Adipose tissue (tissue), 3 donors: ENCODE measurements around the gene SPATA31D4. TPM values are rescaled to one million over a fixed set of nuclear protein-coding genes. Genes with fewer than 3 reads are reported as not detected.
"Not testable (repeated sequence)": the region's sequence is repeated elsewhere in the genome, so short reads cannot be mapped to it uniquely, and the experiment has no call there.

ENCODE experiments used
- H3K27ac ChIP-seq: one replicate; pipeline ENCODE4 v1.5.1; 2013; ENCODE audit warnings: low read depth, low read length
- WGBS, 3 donors: extraction: QIAGEN DNeasy Blood & Tissue Kit; methylation state at CpG; one replicate each; pipeline ENCODE4 v1.1.7; 2013; 5-methylcytosine and 5-hydroxymethylcytosine counted together
- polyA plus RNA-seq, 3 donors: library from polyadenylated mRNA; stranded (reverse); fragments of 200-250 nt; gene quantifications; one replicate each; pipeline ENCODE4 v1.2.3, GENCODE V29; 2013
- donor health status: healthy with polysubstance abuse.
- donor health status: Bipolar disorder and iron deficiency.
- donor health status: healthy.

The SPATA31D4 gene
- polyA plus RNA-seq, result not detected

GRCh38 chr9:81928305-81928704 lies at the start of gene SPATA31D4:
Gene SPATA31D4 (plus strand): TSS chr9:81928428. CDS start chr9:81928514, 86 bp downstream.
- not testable (repeated sequence) for H3K27ac ChIP-seq
- WGBS, 3 donors, result no CpG with 5 or more reads among the region's 3 CpGs

- 50 to 91% (median 85%) methylated on average over 2 of the region's 2 CpGs for WGBS, 3 donors
- no peak overlapping the region for H3K27ac ChIP-seq
These were observed 49.7 kb upstream of the SPATA31D4 start for GRCh38 chr9:81878530-81878929.

GRCh38 chr9:81879501-81879916 lies 48.7 kb upstream of the SPATA31D4 start:
- no peak overlapping the region for H3K27ac ChIP-seq
- 26 to 37% (median 31%) methylated on average over 4 of the region's 4 CpGs for WGBS, 3 donors

- WGBS, 3 donors, result 53 to 71% (median 57%) methylated on average over 2 of the region's 2 CpGs
These were observed 42.6 kb upstream of the SPATA31D4 start for GRCh38 chr9:81885602-81886001.

GRCh38 chr9:81886665-81887064 lies 41.6 kb upstream of the SPATA31D4 start:
- 81 to 84% (median 83%) methylated on average over 1 of the region's 1 CpG for WGBS, 3 donors
- no peak overlapping the region for H3K27ac ChIP-seq

More at GRCh38 chr9:81885602-81886001, 42.6 kb upstream of the SPATA31D4 start:
- H3K27ac ChIP-seq, result no peak overlapping the region

- 79 to 87% (median 87%) methylated on average over 3 of the region's 3 CpGs for WGBS, 3 donors
These were observed 38.1 kb upstream of the SPATA31D4 start for GRCh38 chr9:81890104-81890503.

GRCh38 chr9:81892440-81892839 lies 35.8 kb upstream of the SPATA31D4 start:
- H3K27ac ChIP-seq, result no peak overlapping the region
- 91 to 98% (median 95%) methylated on average over 1 of the region's 1 CpG for WGBS, 3 donors

More at GRCh38 chr9:81890104-81890503, 38.1 kb upstream of the SPATA31D4 start:
- no peak overlapping the region for H3K27ac ChIP-seq

GRCh38 chr9:81893929-81894328 lies 34.3 kb upstream of the SPATA31D4 start:
- no peak overlapping the region for H3K27ac ChIP-seq
- WGBS, 3 donors, result 89 to 92% (median 90%) methylated on average over 3 of the region's 3 CpGs

- WGBS, 3 donors, result 70 to 84% (median 72%) methylated on average over 1 of the region's 1 CpG
- no peak overlapping the region for H3K27ac ChIP-seq
These were observed 33.3 kb upstream of the SPATA31D4 start for GRCh38 chr9:81894891-81895290.

GRCh38 chr9:81896070-81896469 lies 32.2 kb upstream of the SPATA31D4 start:
- H3K27ac ChIP-seq, result no peak overlapping the region

GRCh38 chr9:81898851-81899250 lies 29.4 kb upstream of the SPATA31D4 start:
- no peak overlapping the region for H3K27ac ChIP-seq
- WGBS, 3 donors, result 90 to 97% (median 93%) methylated on average over 1 of the region's 1 CpG

GRCh38 chr9:81902196-81902595 lies 26.0 kb upstream of the SPATA31D4 start:
- H3K27ac ChIP-seq, result no peak overlapping the region
- 63 to 66% (median 66%) methylated on average over 2 of the region's 2 CpGs for WGBS, 3 donors

GRCh38 chr9:81902626-81903025 lies 25.6 kb upstream of the SPATA31D4 start:
- 64 to 86% (median 73%) methylated on average over 3 of the region's 3 CpGs for WGBS, 3 donors
- H3K27ac ChIP-seq, result no peak overlapping the region

- 73 to 80% (median 77%) methylated on average over 3 of the region's 3 CpGs for WGBS, 3 donors
- H3K27ac ChIP-seq, result no peak overlapping the region
These were observed 21.6 kb upstream of the SPATA31D4 start for GRCh38 chr9:81906671-81907070.

GRCh38 chr9:81912135-81912534 lies 16.1 kb upstream of the SPATA31D4 start:
- 65 to 91% (median 91%) methylated on average over 6 of the region's 6 CpGs for WGBS, 3 donors
- H3K27ac ChIP-seq, result no peak overlapping the region

GRCh38 chr9:81915801-81916505 lies 12.3 kb upstream of the SPATA31D4 start:
- H3K27ac ChIP-seq, result no peak overlapping the region
- 83 to 89% (median 86%) methylated on average over 5 of the region's 5 CpGs for WGBS, 3 donors

- WGBS, 3 donors, result 50 to 63% (median 53%) methylated on average over 1 of the region's 3 CpGs
- not testable (repeated sequence) for H3K27ac ChIP-seq
These were observed 9.7 kb upstream of the SPATA31D4 start for GRCh38 chr9:81918507-81918906.

- no CpG with 5 or more reads among the region's 6 CpGs for WGBS, 3 donors
- not testable (repeated sequence) for H3K27ac ChIP-seq
These were observed 1.9 kb downstream of the SPATA31D4 start for GRCh38 chr9:81930147-81930546.

GRCh38 chr9:81933547-81933946 lies 5.3 kb downstream of the SPATA31D4 start:
- WGBS, 3 donors, result no CpG with 5 or more reads among the region's 3 CpGs
- H3K27ac ChIP-seq, result not testable (repeated sequence)

GRCh38 chr9:81943393-81943792 lies 15.2 kb downstream of the SPATA31D4 start, which contains the start of gene SPATA31D3:
Gene SPATA31D3 (plus strand): TSS chr9:81943500. CDS start chr9:81943586, 86 bp downstream.
- no CpG with 5 or more reads among the region's 2 CpGs for WGBS, 3 donors
- not testable (repeated sequence) for H3K27ac ChIP-seq
